Measurements from ENCODE around the gene ARF3.

Gene ARF3

DNA sequence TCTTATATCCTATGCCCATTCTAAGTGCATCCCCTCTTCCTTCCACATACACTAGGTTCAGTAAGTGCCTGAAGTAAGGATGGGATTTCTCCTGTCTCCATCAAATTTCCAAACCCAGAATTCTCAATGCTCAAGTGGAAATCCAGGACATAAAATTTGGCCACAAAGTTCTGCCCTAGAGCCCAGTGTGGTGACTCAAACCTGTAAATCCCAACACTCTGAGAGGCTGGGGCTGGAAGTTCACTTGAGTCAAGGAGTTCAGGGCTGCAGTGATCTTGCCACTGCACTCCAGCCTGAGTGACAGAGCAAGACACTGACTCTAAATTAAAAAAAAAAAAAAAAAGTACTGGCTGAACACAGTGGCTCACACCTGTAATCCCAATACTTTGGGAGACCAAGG lies 4.5 kb upstream of the ARF3 start:
- DNase-seq = no peak

DNA sequence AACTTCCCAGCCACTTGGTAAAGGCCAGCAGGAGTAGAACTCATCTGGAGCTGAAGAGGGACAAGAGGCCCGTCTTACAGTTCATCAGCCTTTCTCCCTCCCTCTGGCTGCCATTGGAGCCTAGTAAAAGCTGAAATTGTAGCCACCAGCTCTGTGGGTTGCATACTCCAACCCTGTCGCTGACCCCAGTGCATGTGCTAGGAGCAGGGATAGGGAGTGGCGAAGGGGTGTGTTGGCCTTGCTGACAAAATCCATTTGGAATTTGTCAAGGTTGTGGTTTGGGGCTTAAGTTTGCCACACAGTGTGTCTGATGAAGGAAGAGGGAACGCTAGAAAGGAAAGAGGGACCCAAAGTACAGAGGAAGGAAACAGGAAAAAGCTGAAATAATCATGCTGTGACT lies 4.0 kb upstream of the ARF3 start:
- DNase-seq = no peak

DNA sequence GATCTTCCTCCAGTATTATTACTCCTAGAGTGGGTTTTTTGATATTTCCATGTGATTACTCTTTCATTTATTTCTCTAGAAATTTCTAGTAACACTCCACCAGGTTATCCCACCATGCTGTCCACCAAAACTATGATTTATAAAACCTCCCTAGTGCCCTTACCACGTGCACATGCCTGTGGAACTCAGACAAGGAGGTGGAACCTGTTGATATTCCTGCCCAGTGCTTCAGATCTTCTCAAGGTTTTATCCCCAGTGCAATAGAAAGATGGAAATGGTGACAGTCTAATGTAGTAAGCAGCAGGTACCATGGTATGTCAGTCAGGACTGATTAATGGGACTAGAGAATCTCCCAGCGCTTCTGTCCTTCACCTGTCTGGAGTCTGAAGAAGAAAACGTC lies 3.5 kb upstream of the ARF3 start:
- DNase-seq = no peak

DNA sequence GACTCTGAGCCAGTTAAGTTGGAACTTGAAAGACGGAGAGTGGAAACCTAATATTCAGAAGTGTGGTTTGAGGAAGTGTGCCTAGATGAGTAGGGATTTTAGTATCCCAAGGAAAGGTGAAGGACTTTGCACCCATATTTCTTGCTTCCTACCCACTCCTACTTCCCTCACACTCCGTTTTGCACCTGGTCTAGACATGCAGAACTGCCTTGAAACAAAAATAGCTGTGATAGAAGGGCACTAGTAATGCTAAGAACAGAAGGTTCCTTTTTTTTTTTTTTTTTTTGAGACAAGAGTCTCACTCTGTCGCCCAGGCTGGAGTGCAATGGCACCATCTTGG lies 732 bp upstream of the ARF3 start:
- DNase-seq = no peak

DNA sequence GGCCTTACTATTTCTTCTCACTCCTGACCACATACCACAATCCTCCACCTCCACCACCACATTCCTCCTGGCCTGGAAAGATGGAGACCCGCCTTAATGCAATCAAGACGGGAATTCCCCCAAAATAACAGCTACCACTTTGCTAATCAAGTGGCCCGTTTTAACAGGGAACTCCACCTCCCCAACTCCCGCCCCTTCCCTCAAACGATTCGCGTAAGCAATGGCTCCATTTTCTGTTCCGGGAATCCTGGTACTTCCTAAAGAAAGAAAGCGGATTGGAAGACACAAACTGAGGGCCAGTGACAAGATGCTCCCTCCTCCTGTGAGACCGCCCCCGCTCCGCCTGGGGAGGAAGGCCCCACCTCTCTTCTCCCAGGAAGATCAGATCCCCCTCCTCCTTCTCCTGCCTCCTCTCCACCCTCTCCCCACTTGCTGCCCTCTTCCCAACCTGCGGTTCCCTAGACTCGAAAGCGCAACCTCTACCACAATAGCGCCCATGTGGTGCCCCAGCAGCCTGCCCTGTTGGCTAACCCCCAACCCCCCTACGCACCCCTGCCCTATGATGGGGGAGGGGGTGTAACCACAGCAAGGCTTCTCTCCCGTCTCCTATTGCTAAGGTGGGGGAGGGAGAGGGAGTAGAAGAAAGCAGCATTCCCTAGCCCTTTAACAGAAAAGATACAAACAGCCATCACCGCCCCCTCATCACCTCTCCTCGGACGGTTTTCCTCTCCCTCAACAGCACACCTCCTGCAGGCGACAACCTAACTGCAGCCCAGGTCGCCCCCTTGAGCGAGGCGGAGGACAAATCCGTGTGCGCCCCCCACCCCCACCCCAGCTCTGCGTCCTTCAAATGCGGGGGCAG lies 777 bp downstream of the ARF3 start:
- no peak for DNase-seq

DNA sequence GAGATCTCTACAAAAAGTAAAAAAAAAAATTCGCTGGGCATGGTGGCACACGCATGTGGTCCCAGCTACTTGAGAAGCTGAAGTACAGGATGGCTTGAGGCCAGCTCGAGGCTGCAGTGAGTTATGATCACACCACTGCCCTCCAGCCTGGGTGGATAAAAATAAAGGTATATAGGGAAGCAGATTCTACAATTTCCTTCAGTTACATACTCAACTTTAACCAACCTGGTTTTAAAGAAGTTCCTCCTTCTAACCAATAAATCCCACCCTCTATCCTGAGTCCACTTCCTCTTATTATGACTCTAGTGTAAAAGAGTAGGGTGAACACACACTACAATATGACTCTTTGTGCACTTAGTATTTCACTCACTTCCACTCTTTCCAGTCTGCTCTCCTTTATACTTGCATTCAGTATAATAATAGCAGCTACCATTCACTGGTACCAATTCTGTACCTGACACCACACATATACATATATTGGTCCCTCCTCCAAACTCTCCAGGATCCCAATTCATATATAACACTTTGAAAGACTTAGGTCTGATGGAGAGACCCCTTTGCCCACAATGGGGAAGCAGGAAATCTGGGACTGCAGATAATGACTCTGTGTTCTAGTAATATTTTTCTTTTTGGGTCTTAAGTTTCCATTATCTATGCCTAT lies 2.3 kb downstream of the ARF3 start:
- no peak for DNase-seq

DNA sequence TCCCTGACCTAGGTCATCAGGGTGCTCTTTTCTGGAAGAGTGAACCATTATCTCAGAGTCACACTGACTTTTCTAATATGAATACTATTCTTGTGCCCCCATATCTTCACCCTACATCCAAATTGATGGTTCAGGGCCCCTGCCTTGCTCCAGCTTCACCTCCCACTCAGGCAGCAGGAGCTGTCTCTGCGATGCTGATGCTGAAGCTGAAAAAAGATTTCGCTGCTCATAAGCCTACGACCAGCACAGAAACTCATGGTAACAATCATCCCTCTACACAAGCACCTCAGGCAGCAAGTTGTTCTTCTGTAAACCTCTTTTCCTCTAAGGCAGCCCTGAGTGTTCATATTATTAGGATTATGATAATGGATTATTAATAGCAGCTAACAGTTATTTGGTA lies 3.2 kb downstream of the ARF3 start:
- no peak for DNase-seq

DNA sequence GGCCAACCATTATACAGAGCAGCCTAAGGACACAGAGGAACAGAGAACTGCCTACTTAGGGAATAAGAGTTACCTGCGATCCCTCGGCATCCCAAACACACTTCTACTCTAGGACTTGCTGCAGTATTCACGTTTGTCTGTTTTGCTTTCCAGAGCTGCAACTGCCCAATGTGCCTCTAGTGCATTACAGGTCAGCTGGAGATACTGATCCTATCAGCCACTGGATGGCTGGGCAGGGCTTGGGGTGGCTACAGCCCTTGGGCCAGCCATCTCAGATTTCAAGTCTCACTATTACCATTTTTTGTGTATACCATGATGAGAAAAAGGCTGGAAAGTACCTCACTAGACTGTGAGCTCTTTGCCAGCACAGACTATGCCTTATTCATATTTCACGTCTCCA lies 4.6 kb downstream of the ARF3 start:
- DNase-seq = no peak

DNA sequence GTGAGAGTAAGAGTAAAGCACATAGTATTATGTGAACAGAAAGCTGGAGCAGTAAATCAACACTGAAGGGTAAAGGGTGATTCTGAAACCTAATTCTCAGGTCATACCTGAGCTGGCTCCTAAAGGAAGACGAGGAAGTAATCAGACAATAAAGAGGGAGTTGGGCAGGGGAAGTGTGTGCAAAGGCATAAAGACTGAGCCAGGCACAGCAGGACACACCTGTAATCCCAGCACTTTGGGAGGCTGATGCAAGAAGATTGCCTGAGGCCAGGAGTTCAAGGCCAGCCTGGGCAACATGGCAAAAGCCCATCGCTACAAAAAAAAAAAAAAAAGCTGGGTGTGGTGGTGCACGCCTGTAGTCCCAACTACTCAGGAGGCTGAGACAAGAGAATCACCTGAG lies 9.6 kb downstream of the ARF3 start:
- DNase-seq = no peak

DNA sequence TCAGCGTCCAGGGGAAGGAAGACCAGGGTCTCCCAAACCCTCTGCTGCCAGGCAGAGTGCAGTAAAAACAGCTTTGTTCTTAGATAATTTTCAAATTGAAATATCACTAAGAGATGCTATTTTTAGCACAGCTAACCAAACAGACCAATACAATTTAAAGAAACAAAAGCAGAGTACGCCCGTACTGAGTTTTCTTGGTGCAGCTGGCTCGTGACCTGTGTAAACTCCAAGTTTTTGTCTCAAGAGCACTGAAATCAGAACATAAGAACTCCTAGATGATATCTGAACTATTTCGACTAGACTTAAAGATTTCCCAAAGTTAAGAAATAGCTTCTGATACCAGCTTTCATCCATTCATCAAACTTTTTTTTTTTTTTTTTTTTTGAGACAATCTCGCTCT lies 10.3 kb downstream of the ARF3 start:
- DNase-seq = no peak

DNA sequence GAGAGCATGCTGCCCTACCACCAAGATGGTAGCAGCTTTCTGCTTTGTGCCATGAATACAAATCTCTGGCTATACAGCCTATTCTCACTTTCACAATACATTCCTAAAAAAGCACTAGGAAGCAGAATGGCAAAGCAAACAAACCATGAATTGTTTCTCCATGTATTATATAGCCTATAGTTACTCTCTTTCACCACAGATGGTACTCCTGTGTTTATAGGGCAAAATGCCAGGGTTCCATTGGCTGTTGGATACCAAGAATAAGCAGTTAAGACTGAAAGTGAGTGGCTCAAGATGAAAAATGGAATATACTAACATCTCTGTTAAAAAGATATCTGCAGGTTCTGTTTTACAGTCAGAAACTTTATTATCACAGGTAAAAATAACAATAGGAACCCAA lies 11.1 kb downstream of the ARF3 start:
- no peak for DNase-seq

DNA sequence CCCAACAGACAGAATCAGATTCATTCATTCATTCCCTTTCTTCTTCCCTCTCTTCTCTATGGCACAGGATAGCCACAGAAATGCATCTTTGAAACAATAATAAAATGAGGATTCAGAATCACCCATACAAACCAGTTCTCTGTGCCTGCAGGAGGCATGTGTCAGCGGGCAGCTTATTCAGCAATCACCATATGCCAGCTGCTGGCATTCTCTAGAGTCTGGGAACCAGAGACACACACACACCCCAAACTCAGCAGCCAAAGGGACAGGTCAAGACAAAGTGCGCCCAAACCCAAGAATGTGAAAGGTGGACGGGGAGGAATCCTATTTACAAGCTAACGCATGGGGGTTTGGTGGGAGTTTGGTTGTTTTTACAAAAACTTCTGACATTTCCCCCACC lies 14.1 kb downstream of the ARF3 start:
- no peak for DNase-seq

DNA sequence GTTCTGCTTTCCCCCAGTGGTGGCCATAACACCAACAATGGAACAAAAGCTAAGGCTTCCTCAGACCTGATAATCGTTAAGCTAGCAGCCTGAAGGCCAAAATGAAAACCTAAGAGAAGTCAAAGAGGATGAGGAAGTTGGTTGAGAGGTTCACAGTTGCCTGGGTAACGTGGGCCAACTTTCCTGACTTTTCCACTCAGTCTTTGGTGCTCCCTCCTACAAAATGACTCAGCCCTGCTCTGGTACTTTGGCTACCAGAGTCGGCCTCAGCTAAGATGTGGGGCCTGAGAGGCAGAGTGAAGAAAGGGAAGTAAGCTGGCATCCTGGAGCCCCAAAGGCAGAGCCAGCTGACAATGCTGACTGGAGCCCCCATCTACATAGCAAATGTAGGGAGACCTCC lies 17.1 kb downstream of the ARF3 start:
- DNase-seq = no peak

DNA sequence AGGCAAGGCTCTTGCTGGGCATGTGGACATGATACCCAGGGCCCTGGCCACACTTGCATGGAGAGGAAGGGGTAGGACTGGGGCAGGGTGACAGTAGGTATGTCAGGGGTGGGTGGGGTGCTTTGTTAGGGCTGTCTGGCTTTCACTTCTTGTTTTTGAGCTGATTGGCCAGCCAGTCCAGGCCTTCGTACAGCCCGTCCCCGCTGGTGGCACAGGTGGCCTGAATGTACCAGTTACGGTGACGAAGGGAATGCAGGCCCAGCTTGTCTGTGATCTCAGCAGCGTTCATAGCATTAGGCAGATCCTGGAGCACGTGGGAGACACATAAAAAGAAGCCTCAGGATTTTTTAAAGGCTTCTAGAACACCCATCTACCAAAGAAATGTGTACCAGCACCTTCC lies 18.5 kb downstream of the ARF3 start:
- no peak for DNase-seq

DNA sequence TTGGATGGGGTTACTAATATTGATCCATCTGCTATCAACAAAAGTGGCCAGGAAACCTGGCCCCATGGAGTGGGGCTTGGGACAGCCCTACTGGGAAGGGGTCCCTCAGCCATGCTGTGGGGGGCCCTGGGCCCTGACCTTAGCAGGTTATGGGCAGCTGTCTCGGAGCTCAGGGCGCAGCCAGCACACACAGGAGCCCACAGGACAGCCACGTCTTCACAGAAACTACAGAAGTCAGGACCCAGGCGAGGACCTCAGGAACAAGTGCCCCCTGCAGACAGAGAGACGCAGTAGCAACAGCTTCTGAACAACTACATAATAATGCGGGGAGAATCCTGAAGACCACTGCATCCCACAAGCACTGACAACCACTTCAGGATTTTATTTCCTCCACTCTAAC lies 20.1 kb downstream of the ARF3 start:
- DNase-seq = no peak

DNA sequence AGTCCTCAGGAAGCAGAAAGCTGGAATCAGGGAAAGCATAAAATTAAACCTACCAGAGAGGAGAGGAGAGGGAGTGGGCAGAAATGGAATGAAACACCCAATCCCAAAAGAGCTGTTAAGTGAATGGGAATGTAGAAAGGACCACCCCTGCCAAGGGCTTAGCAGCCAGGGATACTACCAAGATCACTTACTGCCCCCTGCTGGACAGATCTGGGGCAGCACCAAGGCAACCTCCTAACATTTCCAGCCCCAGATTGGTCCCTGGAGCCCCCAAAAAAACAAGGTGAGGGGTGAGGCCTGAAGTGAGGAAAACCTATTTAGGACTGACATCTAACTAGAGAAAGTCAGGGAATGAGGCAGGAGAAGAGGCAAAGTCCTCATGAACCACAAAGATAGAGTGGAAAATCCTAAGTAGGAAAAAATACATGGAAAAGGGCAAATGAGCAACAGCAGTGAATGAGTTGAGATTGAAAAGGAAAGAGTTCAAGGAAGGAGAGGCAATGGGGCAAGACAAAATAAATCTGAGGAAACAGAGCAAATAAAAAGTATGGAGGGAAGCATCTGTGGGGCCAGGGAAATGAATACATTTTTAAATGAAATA lies 20.8 kb downstream of the ARF3 start:
- peak; percentile 74 for DNase-seq

DNA sequence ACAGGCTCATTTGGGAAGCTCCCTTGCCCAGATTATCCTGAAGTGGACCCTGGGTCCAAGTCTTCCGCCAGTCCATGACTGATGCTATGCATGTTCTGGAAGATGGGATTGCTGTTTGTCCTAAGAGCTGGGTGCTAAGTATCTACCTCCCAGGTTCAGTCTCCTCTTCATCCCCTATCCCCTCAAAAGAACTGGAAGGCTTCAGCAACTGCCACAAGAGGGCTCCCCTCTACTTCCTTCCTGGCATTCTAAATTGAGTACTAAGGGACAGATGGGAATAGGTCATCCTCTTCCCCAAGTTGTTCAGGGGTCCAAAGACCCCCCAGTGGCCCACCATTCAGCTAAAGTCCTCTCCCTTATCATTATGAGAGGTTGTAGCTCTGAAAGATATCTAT lies 23.0 kb downstream of the ARF3 start:
- DNase-seq = no peak

DNA sequence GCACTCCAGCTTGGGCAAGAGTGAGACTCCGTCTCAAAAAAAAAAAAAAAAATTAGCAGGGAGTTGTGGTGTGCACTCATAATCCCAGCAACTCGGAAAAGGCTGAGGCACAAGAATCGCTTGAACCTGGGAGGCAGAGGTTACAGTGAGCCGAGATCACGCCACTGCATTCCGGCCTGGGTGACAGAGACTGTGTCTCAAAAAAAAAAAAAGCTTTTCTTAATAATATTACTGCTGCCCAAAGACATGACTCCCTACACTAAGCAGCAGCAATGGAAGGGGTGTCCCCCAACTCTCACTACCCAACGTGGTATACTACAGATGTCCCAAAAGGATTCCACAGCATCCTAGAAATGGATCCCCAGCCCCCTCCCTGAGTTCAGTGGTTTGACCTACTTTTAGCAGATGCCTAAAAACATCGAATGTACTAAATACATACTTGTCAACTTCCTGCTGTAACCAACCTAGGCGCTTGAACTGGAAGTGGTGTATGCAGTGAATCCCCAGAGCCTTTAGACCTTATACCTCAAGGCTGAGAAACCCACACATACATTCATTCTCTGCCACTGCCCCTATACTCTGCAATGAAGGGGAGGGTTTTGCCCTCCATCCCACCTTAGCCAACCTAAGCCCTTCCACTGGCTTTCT lies 23.5 kb downstream of the ARF3 start:
- DNase-seq = peak; percentile 27

DNA sequence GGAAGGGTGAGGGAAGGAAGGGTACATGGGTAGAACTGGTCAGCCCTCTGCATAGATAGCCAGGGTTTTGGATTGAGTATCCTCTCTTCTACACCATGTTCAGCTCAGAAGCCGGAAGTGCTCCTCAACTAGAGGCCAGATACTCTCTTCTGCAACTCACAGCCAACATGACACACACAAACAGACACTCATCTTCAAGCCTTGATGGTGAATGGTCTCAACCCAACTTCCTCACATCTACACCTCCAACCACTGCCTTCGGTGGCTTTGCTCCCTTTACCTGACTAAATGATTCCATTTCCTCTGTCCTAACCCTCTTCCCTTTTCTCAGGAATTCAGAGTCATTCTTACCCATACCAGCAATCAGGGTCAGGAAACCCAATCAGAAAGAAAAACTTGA lies 24.4 kb downstream of the ARF3 start:
- no peak for DNase-seq

DNA sequence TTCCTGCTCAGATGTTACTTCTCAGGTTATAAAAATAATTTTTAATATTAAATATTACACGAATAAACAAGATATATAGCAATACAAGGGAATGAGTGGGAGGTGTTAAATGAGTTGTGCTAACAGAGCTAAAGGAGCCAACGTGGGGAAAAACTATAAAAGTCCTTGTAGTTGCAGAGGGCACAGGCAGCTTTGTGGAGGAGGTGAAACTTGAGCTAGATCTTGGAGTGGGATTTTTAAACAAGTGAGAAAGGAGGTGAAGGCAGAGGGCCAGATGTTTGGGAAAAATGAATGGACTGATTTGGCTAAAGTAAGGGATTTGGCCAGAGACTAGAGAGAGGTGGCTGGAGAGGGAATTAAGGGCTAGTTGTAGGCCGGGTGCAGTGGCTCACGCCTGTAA lies 26.8 kb downstream of the ARF3 start:
- DNase-seq = no peak

DNA sequence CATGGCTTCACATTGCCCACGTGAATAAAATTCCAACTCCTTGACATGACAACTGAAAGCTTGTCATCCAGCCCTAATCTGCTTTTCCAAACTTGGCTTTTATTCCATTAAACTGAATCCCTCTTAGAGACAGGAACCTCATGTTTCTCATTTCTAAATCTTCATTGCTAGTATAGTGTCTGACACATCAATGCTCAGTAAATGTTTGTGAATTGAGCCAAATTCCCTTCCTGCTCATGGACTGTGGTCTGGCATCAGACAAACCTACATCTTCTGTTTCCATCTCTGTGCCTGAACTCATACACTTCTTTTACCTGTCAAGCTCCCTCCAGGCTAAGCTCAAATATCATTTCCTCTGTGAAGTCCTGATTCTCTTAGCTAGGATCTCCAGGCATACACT lies 27.7 kb downstream of the ARF3 start:
- DNase-seq = no peak

DNA sequence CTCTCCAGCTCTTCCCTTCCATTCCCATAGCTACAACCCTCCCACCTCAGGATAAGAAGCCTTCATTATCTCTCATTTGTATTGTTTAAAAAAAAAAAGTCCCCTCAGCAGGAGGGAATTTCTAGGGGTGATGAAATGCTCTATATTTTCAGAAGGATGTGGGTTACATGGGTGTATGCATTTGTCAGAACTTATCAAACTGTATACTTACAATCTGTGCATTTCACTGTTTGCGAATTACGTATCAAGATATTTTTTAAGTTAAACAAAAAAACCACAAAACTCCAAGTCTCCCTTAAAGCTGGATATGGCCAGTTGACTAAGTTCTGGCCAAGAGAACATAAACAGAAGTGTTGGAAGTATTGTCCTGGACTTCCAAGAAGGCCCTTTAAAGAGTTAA lies 30.0 kb downstream of the ARF3 start:
- DNase-seq = no peak

DNA sequence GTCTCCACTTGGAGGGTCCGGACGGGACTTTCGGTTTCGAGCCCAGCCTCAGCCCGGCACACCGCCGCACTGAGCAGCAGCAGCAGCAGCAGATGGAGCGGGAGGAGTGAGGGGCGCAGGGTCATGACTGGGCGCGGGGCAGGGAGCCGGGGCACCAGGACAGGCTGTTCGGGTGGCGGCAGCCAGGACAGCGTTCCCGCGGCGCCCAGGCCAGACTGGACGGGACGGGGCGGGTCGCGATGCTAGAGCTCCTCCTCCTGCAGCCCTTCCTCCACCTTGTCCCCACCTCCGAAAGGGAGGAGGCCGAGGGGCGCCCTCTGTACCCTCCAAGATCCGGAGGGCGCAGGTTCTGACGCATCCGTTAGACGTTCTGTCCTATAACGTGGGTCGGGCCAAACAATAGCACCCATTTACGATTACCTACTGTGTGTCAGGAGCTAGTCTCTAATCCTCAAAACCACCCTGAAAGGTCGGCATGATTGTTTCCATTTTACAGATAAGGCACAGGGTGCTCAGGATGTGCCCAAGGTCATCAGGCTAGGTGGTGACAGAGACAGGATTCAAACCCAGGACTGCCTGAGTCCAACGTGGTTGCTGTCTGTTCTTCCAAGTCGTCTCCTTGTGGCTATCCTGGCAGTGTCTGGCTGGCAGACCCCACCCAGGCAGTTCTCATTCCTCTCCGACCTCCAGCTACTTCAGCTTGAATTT lies 31.8 kb downstream of the ARF3 start, which contains the start of gene FKBP11:
FKBP11 (minus strand) TSS at position 189 of the 708 bp plus-strand sequence; CDS start at position 125, 64 bp downstream.
- DNase-seq = peak; percentile 80

Measured in activated CD4-positive, alpha-beta T cell treated with anti-CD3 and anti-CD28 coated beads, Interleukin-2, amount 50 U/mL, for 16 hours (primary cell).